HG02938 (cell line): ENCODE data around the gene GPR55.
"Not testable (repeated sequence)": the region's sequence is repeated elsewhere in the genome, so short reads cannot be mapped to it uniquely, and the experiment has no call there.

Source experiments
- ATAC-seq: cut with Tn5 transposase; IDR thresholded peaks from one replicate; pipeline ENCODE4 v1.9.1; 2021; ENCODE audit warnings: mild to moderate bottlenecking, moderate library complexity; ENCODE audit not compliant: unreplicated experiment

GPR55 gene, protein sequence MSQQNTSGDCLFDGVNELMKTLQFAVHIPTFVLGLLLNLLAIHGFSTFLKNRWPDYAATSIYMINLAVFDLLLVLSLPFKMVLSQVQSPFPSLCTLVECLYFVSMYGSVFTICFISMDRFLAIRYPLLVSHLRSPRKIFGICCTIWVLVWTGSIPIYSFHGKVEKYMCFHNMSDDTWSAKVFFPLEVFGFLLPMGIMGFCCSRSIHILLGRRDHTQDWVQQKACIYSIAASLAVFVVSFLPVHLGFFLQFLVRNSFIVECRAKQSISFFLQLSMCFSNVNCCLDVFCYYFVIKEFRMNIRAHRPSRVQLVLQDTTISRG

DNA sequence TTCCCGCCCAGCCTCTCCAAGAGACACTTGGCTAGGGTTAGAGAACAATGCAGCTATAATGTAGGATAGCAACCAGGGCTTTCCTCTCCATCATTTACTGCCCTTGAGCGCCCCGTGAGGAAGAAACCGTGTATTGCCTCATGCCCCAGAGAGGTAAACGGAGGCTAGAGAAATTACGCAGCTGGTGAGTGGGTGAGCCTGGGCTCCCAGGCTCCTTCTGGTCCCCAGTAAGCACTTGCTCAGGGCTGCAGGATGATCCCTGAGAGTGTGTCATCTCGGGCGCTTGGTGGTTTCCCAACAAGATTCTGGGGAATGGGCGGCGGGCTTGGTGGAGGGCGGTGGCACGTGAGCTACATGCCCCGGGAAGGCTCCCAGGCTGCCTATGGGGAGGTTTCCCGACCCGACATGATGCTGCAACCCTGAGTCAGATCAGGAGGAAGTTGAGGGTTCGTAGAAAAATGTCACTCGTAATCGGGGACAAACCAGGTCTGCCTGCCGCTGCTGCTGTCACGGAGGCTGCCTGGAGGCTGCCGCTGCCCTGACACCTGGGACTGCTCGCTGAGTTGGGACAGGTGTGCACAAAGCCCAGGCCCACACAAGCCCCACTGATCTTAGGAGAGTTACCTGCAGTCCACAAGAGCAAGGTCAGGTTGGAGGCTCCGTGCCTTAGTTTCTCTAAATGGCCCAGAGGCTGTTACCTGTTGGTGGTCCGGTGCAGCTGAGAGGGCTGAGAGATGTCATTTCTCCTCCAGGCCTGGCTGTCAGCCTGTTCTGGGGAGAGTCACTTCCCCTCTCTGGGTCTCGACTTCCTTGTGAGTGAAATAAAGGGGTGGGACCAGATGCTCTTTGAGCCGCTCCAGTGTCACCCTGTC is at the start of gene GPR55:
Gene GPR55, minus strand, starts transcription at position 773 of the 872 bp plus-strand sequence. CDS start 14,280 bp downstream, outside the sequence.
- ATAC-seq: peak; percentile 36

DNA sequence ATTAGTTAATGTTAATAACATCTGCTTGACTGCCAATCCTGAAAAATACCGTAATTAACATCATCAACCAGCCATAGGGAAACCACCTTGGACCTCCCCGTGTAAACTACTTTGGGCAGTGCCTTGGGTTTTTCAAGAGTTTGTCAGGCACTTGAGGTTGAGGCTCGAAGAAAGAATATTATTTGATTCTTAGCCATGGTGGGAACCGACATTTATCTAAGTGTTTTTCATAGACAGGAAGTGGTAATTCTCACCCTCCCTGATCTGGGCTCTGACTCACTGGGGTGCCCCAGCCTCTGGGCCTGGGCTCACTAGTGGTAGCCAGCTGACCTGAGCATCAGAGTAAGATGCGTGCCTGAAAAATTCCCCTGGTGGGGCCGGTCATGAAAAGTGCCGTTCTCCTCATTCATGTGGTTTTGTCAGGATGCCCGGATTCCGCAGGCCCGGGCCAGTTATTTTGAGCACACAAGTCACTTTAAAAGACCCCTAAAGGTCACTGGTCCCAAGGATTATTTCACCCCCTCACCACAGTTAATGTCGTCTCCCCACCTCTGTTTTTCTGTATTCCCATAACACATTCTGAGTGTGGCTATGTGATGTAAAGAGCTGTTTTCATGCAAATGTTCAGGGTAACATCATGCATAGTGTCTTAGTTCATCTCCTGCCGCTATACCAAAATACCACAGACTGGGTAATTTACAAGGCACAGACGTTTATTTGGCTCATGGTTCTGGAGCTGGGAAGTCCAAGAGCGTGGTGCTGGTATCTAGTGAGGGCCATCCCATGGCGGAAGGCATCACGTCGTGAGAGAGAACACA is 49.3 kb upstream of the GPR55 start:
- peak; percentile 80 for ATAC-seq

DNA sequence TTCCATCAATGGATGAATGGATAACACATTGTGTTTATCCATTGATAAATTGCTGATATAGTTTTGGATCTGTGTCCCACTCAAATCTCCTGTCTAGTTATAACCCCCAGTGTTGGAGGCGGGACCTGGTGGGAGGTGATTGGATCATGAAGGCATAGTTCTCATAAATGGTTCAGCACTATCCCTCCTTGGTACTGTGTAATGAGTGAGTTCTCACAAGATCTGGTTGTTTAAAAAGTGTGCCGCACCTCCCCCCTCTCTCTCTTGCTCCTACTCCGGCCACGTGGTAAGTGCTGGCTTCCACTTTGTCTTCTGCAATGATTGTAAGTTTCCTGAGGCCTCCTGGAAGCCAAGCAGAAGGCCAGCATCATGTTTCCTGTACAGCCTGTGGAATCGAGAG is 47.0 kb upstream of the GPR55 start:
- ATAC-seq: no peak

DNA sequence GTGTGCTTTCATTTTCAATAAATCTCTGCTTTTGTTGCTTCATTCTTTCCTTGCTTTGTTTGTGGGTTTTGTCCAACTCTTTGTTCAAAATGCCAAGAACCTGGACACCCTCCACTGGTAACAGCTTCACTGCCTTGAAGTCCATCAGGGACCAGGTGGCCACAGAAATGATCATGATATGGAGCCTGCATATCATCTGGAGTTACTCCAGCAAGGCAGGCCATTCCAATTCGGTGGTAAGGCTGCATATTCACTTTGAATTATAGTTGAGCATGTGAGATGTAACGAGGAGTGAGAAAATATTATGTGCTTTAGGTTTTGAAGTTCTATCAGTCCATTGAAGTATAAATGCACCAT is 44.6 kb upstream of the GPR55 start:
- no peak for ATAC-seq

DNA sequence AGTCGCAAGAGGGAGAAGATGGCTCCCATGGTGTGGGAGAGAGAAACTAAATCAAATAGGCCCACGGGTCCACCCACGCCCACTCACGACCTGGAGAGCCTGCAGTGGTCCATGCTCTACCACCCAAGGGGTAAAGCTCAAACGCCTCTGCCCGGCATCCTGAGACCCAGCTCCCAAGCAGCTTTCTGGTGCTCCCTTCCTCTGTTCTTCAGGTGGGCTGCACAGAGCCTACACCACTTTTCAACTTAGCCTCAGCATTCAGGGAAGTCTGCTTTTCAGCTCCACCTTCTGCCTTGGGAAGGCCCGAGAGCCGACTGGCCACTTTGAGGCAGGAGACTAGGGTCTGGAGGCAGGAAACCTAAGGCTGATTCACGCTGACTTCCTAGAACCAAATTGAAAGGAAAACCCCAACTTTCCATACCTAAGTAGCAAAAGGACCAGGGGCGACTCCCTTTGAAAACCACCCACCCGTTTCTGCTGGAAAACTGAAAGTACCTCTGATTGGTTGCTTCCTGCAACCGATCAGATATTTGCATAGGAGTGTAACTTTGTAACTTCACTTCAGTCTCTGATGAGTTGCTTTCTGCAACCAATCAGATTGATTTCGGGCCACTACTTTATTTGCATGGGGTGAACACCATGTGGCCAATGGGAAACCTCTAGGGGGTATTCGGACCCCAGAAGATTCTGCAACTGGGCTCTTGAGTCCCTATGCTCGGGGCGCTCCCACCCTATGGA is 44.0 kb upstream of the GPR55 start:
- ATAC-seq: no peak

DNA sequence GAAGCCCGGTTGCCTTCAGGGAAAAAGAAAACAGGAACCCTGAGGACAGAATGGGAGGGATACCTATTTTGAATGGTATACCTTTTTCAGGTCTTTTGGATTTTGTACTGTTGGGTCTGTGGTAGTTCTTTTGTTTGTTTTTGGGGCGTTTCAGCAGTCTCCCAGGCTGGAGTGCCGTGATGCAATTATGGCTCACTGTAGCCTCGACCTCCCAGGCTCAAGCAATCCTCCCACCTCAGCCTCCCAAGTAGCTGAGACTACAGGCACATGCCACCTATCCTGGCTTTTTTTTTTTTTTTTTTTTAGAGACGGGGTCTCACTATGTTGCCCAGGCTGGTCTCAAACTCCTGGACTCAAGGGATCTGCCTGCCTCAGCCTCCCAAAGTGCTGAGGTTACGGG is 43.3 kb upstream of the GPR55 start:
- not testable (repeated sequence) for ATAC-seq

DNA sequence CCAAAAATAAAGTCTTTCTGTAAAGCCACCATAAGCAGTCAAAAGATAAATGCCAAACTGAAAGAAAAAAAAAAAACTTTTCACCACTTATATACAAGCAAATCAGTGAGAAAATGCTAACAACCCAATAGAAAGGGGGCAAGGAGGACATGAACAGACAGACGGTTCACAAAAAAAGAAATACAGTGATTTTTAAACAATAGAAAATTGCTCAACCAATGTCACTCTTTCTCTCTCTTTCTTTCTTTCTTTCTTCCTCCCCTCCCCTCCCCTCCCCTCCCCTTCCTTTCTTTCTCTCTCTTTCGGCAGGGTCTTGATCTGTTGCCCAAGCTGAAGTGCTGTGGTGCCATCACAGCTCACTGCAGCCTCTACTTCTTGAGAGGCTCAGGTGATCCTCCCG is 42.1 kb upstream of the GPR55 start:
- no peak for ATAC-seq

DNA sequence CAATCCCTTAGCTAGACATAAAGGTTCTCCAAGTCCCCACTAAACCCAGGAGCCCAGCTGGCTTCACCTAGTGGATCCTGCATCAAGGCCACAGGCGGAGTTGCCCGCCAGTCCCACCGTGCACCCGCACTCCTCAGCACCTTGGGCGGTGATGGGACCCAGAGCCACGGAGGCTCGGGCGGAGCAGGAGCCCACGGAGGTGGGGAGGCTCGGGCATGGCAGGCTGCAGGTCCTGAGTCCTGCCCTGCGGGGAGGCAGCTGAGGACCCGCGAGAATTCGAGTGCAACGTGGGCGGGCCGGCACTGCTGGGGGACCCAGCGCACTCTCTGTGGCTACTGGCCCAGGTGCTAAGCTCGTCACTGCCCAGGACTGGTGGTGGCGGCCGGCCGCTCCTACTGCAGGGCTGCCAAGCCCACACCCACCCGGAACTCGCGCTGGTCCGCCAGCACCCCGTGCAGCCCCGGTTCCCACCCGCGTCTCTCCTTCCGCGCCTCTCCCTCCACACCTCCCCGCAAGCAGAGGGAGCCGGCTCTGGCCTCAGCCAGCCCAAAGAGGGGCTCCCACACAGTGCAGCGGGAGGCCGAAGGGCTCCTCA is 39.2 kb upstream of the GPR55 start:
- no peak for ATAC-seq

DNA sequence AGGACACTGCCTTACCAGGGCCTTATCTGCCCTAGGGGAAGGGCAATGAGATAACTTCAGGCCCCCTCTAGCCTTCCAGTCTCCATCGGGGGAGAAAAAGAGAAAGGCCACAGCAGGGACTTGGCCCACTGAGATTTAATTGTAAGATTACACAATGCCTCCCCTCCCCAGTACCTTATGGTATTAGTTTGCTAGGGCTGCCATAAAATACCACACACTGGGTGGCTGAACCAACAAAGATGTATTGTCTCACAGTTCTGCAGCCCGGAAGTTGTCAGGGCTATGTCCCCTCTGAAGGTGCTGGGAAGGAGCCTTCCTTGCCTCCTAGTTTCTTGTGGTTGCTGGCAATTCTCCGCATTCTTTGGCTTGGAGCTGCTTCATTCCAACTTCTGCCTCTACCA is 36.0 kb upstream of the GPR55 start:
- no peak for ATAC-seq

DNA sequence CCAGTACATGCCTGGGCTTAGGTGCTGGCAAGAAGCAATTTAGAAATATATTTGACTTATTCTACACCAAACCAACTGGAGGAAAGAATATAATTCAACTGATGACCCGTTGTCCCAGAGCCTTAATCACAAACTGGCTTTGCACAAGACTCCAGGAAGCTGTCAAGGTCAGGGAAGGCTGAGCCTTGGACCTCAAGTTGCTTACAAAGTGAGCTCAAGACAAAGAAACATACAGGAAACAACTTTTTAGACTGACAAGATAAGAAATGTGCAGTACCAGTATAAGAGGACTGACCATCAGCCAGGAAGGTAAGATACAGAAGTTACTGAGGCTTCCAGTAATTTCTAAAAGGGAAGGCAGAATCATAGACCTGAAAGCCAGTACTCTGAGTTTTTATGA is 35.0 kb upstream of the GPR55 start:
- ATAC-seq: no peak

DNA sequence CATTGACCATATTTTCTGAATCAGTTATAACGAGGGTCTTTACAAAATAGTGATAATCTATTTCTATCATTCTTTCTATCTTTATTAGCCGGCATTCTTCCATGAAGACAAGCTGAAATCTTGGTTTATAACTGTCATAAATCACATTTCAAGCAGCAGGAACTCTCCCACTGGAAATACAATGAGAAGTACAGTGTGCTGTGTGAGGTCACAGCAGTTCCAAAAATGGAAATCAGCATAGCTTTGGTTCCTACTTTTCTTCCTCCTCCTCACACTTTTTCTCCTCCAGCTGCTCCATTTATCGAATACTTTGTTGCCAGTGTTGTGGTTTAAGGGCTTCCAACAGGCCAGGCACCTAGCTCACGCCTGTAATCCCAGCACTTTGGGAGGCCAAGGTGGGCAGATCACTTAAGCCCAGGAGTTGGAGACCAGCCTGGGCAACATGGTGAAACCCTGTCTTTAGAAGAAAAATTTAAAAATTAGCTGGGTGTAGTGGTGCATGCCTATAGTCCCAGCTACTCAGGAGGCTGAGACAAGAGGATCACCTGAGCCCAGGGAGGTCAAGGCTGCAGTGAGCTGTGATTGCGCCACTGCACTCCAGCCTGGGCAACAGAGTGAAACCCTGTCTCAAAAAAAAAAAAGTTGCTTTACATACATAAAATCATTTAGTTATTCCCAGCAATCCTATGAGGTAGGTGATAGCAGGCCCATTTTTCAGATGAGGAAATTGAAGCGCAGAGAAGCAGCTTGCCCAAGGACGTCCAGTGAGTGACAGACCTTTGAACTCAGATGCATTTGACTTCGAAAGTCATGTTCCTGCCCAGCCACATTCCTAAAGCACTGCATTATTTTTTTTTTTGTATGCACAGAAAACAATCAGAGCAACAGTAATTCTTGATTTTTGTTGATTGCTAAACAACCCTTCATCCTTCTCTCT is 34.0 kb upstream of the GPR55 start:
- ATAC-seq: no peak

DNA sequence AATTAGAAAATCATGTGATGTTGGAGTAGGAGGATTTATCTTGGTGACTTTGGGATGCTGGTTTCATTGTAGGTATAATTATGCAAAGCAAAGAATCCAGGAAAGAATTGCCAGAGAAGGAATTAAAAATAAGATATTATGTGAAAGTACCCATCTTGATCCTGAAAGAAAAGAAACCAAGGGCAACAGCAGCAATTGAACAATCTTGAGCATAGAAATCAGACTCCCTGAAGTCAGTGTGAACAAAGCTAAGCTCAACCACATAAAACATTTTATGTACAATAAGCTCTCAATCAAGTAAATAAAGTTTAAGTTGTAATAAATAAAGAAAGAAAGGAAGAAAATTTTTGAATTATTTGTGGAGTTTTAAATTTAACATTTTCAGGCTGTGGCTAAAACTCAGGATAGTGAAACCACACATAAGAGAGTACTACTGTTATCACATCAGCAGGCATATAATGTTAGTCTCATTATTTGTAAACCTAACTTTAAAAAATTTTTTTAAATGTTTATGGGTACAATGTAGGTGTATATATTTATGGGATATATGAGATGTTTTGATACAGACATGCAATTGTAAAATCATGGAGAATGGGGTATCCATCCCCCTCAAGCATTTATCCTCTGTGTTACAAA is 32.8 kb upstream of the GPR55 start:
- no peak for ATAC-seq

DNA sequence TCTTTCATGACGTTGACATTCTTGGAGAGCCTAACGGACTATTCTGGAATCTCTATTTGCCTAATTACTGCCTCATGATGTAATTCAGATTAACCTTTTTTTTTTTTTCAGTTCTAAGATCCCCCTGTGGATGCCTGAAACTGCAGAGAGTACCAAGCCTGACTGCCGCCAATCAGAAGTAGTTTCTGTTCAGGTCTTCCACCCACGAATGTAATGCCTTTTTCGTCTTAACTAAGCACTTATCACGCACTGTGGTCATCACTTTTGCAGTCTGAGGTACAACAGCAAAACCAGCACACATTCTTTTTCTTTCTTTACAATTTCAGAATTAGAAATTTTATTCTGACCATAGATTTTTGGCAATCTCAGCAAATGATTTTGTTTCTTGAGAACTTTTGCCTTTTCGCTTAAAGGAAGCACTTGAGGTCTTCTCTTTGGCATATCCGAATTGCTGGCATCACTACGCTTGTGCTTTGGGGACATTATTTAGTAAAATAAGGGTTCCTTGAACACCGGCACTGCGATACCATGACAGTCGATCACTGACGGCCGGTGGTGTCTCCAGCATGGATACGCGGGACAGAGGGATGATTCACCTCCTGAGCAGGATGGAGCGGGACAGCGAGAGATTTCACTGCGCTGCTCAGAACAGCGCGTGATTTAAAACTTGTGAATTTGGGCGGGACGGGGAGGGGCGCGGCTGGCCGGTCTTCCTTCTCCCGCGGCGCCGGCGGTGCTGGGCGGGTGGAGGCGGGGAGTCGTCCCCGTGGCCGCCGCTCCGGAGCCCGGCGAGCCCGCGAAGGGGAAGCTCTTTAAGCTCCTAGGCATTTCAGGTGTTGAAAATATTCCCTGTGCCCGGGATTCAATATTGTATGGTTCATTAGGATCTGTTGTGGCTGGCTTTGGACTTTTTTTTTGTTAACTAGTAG is 32.0 kb upstream of the GPR55 start:
- peak; percentile 81 for ATAC-seq

DNA sequence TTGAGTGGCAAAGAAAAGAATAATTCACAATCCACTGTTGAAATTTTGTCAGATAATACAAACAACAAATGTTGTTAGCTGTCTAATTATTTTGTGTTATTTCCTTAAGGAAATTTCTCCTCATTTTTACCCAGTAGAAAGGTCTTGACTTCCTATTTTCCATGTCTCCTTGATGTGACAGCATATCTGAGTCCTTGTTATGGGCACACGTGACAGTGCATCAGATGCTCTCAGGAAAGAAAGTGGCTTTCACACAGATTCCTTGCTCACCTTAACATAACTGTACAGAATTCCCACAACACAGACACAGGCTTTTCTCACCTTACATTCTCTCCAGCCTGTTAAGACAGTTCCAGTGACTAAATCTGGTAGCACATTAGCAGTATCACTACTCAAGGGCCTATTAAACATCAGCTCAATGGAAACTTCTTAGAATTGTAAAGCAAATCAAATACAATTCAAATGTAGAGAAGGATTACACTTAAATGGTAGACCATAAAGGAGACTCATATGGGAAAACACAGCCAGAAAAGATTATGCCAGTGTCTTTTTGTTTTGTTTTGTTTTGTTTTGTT is 30.2 kb upstream of the GPR55 start:
- no peak for ATAC-seq

DNA sequence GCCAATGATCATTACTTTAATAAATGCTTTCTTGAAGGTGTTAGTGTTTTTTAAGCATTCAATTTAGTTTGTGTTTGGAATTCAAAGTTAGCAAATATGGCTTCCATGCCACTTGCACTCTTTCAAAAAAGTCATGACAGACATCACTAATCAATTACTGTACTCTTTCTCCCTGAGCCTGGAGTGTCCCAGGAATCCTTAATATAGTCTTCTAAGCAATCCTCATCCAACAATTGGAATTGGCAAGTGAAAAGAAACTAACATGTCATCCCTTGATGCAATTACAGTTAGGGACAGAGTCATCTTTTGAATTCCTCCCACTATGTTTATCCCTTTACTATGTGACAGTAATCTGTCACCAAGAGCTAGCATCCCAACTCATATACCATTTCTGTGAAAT is 29.7 kb upstream of the GPR55 start:
- no peak for ATAC-seq

DNA sequence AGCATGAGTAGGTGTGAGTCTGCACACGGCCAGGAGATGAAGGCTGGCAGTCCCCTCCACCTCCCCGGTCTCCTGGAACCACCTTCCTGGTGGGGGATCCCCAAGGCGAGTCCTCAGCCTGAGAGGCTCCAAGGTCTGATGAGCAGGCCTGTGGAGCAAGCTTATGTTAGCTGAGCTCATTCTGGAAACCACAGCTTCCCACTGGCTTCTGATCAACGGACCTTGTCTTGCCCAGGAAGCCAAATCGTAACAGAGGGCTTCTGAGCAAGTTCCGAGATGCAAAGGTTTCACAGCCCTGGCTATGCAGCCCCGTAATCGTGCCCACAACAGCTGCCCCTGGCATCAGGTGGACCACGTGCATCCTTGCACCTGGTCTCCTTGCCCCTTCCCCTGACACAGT is 28.8 kb upstream of the GPR55 start:
- no peak for ATAC-seq

DNA sequence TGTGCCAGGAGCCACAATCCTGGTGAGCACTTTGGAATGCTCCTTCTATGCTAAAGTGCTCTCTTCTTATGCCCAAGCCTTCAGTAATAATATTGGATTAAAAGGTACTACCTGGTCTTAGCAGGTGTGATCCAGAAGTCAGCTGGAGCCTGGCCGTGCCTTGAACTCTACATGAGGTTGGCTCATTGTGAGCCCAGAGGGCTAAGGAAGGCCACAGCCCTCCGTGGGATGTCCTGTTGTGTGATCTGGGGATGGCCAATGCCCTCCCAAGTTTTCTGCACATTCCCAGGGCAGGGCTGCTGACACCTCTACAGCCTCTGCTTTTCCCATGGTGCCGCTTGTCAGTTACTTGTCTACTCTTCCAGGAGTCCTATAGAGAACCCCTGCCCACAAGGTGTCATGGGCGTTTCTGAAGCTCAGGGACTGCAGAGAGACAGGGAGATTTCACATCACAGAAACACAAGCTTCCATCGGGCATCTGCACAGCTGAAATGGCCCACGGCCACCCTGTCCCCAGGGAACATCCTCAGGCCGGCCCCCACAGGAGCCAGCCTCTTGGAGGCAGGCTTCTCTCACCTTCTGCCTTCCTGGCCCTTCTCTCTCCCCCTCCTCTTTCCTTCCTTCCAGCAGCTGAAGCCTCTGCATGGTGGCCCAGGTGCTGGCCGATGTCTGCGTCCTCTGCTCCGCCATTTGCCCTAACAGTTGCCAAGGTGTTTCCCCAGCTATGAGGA is 27.3 kb upstream of the GPR55 start:
- no peak for ATAC-seq
